IMR-90 (cell line): Measurements from ENCODE around the gene ABTB1. TPM values are rescaled to one million over a fixed set of nuclear protein-coding genes. Genes with fewer than 3 reads are reported as not detected.

Source experiments
- ATAC-seq: fragments of 200-7000 bp; cut with Tn5 transposase; 2 replicates; pipeline ENCODE4 v1.9.1; 2020; ENCODE audit warnings: low read depth, mild to moderate bottlenecking, moderate library complexity
- BruUV-seq: library from RNA; stranded (reverse); fragments of 400-500 nt; replicated peaks from 2 replicates; lab custom pipeline; 2021; lab: Mats Ljungman, UMichigan
- CTCF ChIA-PET: fragments of 300-600 bp; formaldehyde crosslinking; extraction: SDS; loops from one replicate; lab custom pipeline; 2021; ENCODE audit warnings: antibody characterized with exemption; lab: Yijun Ruan, JAX
- POLR2A ChIA-PET: fragments of 300-600 bp; sonication (Branson Sonifier 250); formaldehyde crosslinking; loops from one replicate; lab custom pipeline; 2022; ENCODE audit warnings: antibody characterized with exemption; ENCODE audit not compliant: unreplicated experiment; lab: Charles Lee
- DNase-seq: peaks from one replicate; pipeline ENCODE4 v3.0.0; 2013
- H2AFZ ChIP-seq: replicated peaks from 2 replicates; pipeline ENCODE3; 2013; ENCODE audit warnings: low read length, mild to moderate bottlenecking; ENCODE audit not compliant: poor library complexity
- H2AK5ac ChIP-seq: 2 replicates; pipeline ENCODE4 v1.6.1; 2013; ENCODE audit warnings: low read depth, low read length, inconsistent platforms
- H2AK9ac ChIP-seq: replicated peaks from 2 replicates; pipeline ENCODE3; 2013; ENCODE audit warnings: mild to moderate bottlenecking, low read depth, low read length, moderate library complexity; ENCODE audit not compliant: poor library complexity
- H2BK120ac ChIP-seq: 2 replicates; pipeline ENCODE4 v1.6.1; 2013; ENCODE audit warnings: low read depth, low read length, inconsistent platforms
- H2BK15ac ChIP-seq: 3 replicates; pipeline ENCODE4 v1.6.1; 2013; ENCODE audit warnings: low read depth, low read length, inconsistent platforms
- H2BK20ac ChIP-seq: 2 replicates; pipeline ENCODE4 v1.6.1; 2013; ENCODE audit warnings: low read depth, mild to moderate bottlenecking, inconsistent platforms, low read length, moderate library complexity
- H2BK5ac ChIP-seq: 2 replicates; pipeline ENCODE4 v1.6.1; 2013; ENCODE audit warnings: mild to moderate bottlenecking, low read depth, low read length, inconsistent platforms; ENCODE audit not compliant: poor library complexity, severe bottlenecking
- H3K14ac ChIP-seq: replicated peaks from 2 replicates; pipeline ENCODE4 v1.6.1; 2013; ENCODE audit warnings: low read depth, low read length, inconsistent platforms
- H3K18ac ChIP-seq: 2 replicates; pipeline ENCODE4 v1.6.1; 2013; ENCODE audit warnings: low read depth, low read length, control low read depth
- H3K23ac ChIP-seq: 2 replicates; pipeline ENCODE4 v1.6.1; 2013; ENCODE audit warnings: low read depth, low read length, inconsistent platforms
- H3K27ac ChIP-seq: 2 replicates; pipeline ENCODE4 v1.5.1; 2013; ENCODE audit warnings: mild to moderate bottlenecking, control low read depth, low read length; ENCODE audit not compliant: insufficient read depth
- H3K27me3 ChIP-seq: 2 replicates; pipeline ENCODE4 v1.6.1; 2013; ENCODE audit warnings: low read length; ENCODE audit not compliant: control insufficient read depth, insufficient read depth
- H3K36me3 ChIP-seq: 2 replicates; pipeline ENCODE4 v1.6.1; 2013; ENCODE audit warnings: low read length, mixed read lengths; ENCODE audit not compliant: control insufficient read depth, insufficient read depth
- H3K4ac ChIP-seq: 2 replicates; pipeline ENCODE4 v1.6.1; 2013; ENCODE audit warnings: low read depth, low read length, inconsistent platforms
- H3K4me1 ChIP-seq: 2 replicates; pipeline ENCODE4 v1.6.1; 2013; ENCODE audit warnings: low read length, mixed read lengths; ENCODE audit not compliant: control insufficient read depth, insufficient read depth
- H3K4me2 ChIP-seq: 2 replicates; pipeline ENCODE4 v1.6.1; 2013; ENCODE audit warnings: low read depth, mild to moderate bottlenecking, control low read depth, low read length, moderate library complexity
- H3K4me3 ChIP-seq: 2 replicates; pipeline ENCODE4 v1.5.1; 2013; ENCODE audit warnings: low read depth, mild to moderate bottlenecking, control low read depth, low read length, moderate library complexity; ENCODE audit not compliant: insufficient read depth
- H3K56ac ChIP-seq: 2 replicates; pipeline ENCODE4 v1.6.1; 2013; ENCODE audit warnings: low read length, inconsistent platforms; ENCODE audit not compliant: insufficient read depth; ENCODE audit errors: extremely low read depth
- H3K79me1 ChIP-seq, 2 experiments: 2 replicates each; pipeline ENCODE4 v1.6.1; 2013; ENCODE audit warnings: low read length in 2 of 2, inconsistent platforms in 1 of 2, low read depth in 1 of 2
- H3K9ac ChIP-seq: 2 replicates; pipeline ENCODE4 v1.6.1; 2013; ENCODE audit warnings: low read depth, low read length, control low read depth
- H3K9me1 ChIP-seq: 2 replicates; pipeline ENCODE4 v1.6.1; 2013; ENCODE audit warnings: low read length, inconsistent platforms; ENCODE audit not compliant: insufficient read depth
- H3K9me3 ChIP-seq: 2 replicates; pipeline ENCODE4 v1.6.1; 2013; ENCODE audit warnings: low read length; ENCODE audit not compliant: control insufficient read depth, insufficient read depth
- H4K20me1 ChIP-seq: 2 replicates; pipeline ENCODE4 v1.6.1; 2013; ENCODE audit warnings: low read length, inconsistent platforms; ENCODE audit not compliant: insufficient read depth
- H4K5ac ChIP-seq: 2 replicates; pipeline ENCODE4 v1.6.1; 2013; ENCODE audit warnings: mild to moderate bottlenecking, low read depth, low read length, control low read depth
- H4K8ac ChIP-seq, 2 experiments: 2 replicates each; pipeline ENCODE4 v1.6.1; 2013; ENCODE audit warnings: low read depth in 2 of 2, low read length in 2 of 2, control low read depth in 1 of 2, inconsistent platforms in 1 of 2
- H4K91ac ChIP-seq: 2 replicates; pipeline ENCODE4 v1.6.1; 2013; ENCODE audit warnings: low read depth, low read length, inconsistent platforms; ENCODE audit not compliant: insufficient read depth
- CEBPB ChIP-seq: IDR thresholded peaks from 2 replicates; pipeline ENCODE4 v1.6.1; 2012; ENCODE audit warnings: low read depth, low read length, improper control_type of control experiment
- CTCF ChIP-seq: conservative IDR thresholded peaks from 2 replicates; pipeline ENCODE4 v1.5.1; 2012; ENCODE audit warnings: mild to moderate bottlenecking, low read depth, low read length, improper control_type of control experiment
- ELK1 ChIP-seq: fragments of 150-350 bp; IDR thresholded peaks from 2 replicates; pipeline ENCODE4 v1.6.1; 2016; ENCODE audit warnings: low read depth, mild to moderate bottlenecking, low read length, moderate library complexity, borderline replicate concordance
- MAZ ChIP-seq: IDR thresholded peaks from 2 replicates; pipeline ENCODE4 v1.6.1; 2012; ENCODE audit warnings: low read depth, mild to moderate bottlenecking, low read length, improper control_type of control experiment, moderate library complexity, borderline replicate concordance
- MXI1 ChIP-seq: IDR thresholded peaks from 2 replicates; pipeline ENCODE4 v1.6.1; 2012; ENCODE audit warnings: low read depth, mild to moderate bottlenecking, low read length, moderate library complexity, borderline replicate concordance
- POLR2A ChIP-seq: IDR thresholded peaks from 2 replicates; pipeline ENCODE4 v1.6.1; 2012; ENCODE audit warnings: mild to moderate bottlenecking, low read depth, low read length
- RAD21 ChIP-seq: IDR thresholded peaks from 2 replicates; pipeline ENCODE4 v1.6.1; 2012; ENCODE audit warnings: low read length, improper control_type of control experiment
- RCOR1 ChIP-seq: IDR thresholded peaks from 2 replicates; pipeline ENCODE4 v1.6.1; 2012; ENCODE audit warnings: mild to moderate bottlenecking, low read length, improper control_type of control experiment; ENCODE audit not compliant: insufficient replicate concordance
- WGBS, 2 experiments: methylation state at CpG; one replicate each; pipeline versions ENCODE4 v1.1.5 to v1.1.7; 2013; ENCODE audit warnings: missing lambda C conversion rate in 2 of 2; ENCODE audit not compliant: insufficient read length in 1 of 2; ENCODE audit errors: extremely low coverage in 2 of 2; 5-methylcytosine and 5-hydroxymethylcytosine counted together
- dilution Hi-C: fragments of 300-500 bp; cut with HindIII; formaldehyde crosslinking; loops from one replicate; pipeline ENCODE4 v1.14.3; 2018; ENCODE audit warnings: low sequenced_read_pairs; ENCODE audit not compliant: unreplicated experiment
- in situ Hi-C: fragments of 300-500 bp; cut with MboI; formaldehyde crosslinking; loops from 3 replicates; pipeline ENCODE4 v1.14.3; 2019; ENCODE audit warnings: low sequenced_read_pairs, inconsistent platforms, mixed read lengths
- intact Hi-C: fragments of 100-400 bp; cut with micrococcal nuclease; formaldehyde crosslinking; loops from 2 replicates; pipeline ENCODE4 v1.10.0; 2022
- polyA plus RNA-seq, 3 experiments: library from polyadenylated mRNA; depleted of rRNA; stranded (reverse); fragments of >200 nt; gene quantifications; 2 replicates each; pipeline ENCODE4 v1.2.3, GENCODE V29; 2012; ENCODE audit warnings: low replicate concordance in 1 of 3
- total RNA-seq: library from RNA; depleted of rRNA; stranded (reverse); fragments of >200 nt; gene quantifications from 2 replicates; pipeline ENCODE4 v1.2.3, GENCODE V29; 2012

ABTB1 gene
- total and polyA plus RNA-seq, 2 of the 4 experiments (the other 2 are of a cell fraction): 3.2 to 23.0 TPM

DNA sequence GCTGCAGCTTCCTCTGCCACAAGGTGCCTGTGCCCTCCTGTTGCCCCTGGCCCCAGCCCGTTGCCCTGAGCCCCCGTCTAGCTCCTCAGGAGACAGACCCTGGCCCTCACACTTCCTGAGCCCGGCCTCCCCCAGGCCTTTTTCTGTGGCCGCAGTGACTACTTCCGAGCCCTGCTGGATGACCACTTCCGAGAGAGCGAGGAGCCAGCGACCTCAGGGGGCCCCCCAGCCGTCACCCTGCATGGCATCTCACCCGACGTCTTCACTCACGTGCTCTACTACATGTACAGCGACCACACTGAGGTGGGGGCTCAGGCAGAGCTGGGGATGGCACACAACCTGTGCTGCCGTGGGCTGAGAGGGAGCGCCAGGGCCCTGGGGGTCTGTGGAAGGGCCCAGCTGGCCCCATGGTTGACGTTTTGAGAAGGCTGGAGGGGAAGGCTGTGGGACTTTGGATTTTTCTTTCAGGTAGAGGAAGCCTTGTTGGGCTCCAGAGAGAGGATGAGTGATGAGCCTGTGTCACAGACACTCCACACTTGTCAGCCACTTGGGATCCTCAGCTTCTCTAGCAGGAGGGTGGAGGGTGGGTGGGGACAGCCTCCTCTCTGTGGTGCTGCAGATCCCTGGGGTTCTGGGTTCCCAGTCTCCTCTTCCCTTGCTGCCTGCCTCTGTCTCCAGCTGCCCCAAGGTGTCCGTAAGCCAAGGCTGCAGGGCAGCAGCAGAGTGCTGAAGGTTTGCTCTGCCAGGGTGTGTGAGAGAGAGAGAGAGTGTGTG lies 5.0 kb downstream of the ABTB1 start:
- no peak overlapping the region for H3K4me2 ChIP-seq
- no peak overlapping the region for H3K27ac ChIP-seq
- CTCF ChIA-PET: no interaction called here
- H3K36me3 ChIP-seq: peaks cover 31% of the 10 kb centered on the region
- H2AK9ac ChIP-seq: no peak overlapping the region
- ATAC-seq: no peak
- H3K4me1 ChIP-seq: 0 out of 2 replicates have a peak, but pooled peaks cover 4% of the 10 kb centered on the region
- no peak overlapping the region for H4K91ac ChIP-seq
- in situ Hi-C loops: no loop called here
- no TSS peak for BruUV-seq
- H3K9ac ChIP-seq: no peak overlapping the region
- no peak overlapping the region for H2BK120ac ChIP-seq
- DNase-seq: no peak
- H3K4me3 ChIP-seq: no peak overlapping the region
- H4K5ac ChIP-seq: no peak overlapping the region
- no peak overlapping the region for H2BK5ac ChIP-seq
- no peak overlapping the region for H4K8ac ChIP-seq
- H3K18ac ChIP-seq: no peak overlapping the region
- no peaks in the 10 kb centered on the region for H3K9me3 ChIP-seq
- no peak overlapping the region for H2AK5ac ChIP-seq
- POLR2A ChIA-PET: no interaction called here
- H2BK15ac ChIP-seq: no peak overlapping the region
- no peaks in the 10 kb centered on the region; the same call in 1 of the 2 replicates for H4K20me1 ChIP-seq
- no peak overlapping the region for H3K4ac ChIP-seq
- no peak for TF ChIP-seq MXI1
- no peak for TF ChIP-seq ELK1
- no peak for TF ChIP-seq POLR2A
- TF ChIP-seq CTCF: no peak
- TF ChIP-seq MAZ: no peak
- TF ChIP-seq CEBPB: no peak
- TF ChIP-seq RCOR1: no peak
- TF ChIP-seq RAD21: no peak
- H3K79me1 ChIP-seq: peaks cover 14 to 17% of the 10 kb centered on the region in 2 experiments
- WGBS, 2 experiments: 89% methylated on average over 9 of the region's 17 CpGs; no CpG with 5 or more reads in 1 of the 2 experiments
- H3K14ac ChIP-seq: no peak overlapping the region
- intact Hi-C loops: no loop called here
- no peak overlapping the region for H3K56ac ChIP-seq
- H2BK20ac ChIP-seq: no peak overlapping the region
- no peaks in the 10 kb centered on the region for H3K27me3 ChIP-seq
- H3K23ac ChIP-seq: no peak overlapping the region
- no peak overlapping the region for H2AFZ ChIP-seq
- dilution Hi-C loops: no loop called here
- H3K9me1 ChIP-seq: 0 out of 2 replicates have a peak, but pooled peaks cover 2% of the 10 kb centered on the region
